Central memory CD8-positive, alpha-beta T cell (primary cell): Measurements from ENCODE around the gene RAB4B.
"Not testable (repeated sequence)": the region's sequence is repeated elsewhere in the genome, so short reads cannot be mapped to it uniquely, and the experiment has no call there.

Experiments used
- ATAC-seq: fragments of 150-1000 bp; cut with Tn5 transposase; replicated peaks from 2 replicates; pipeline ENCODE4 v1.10.0; 2022; ENCODE audit warnings: mild to moderate bottlenecking, moderate FRiP score, moderate number of reproducible peaks; ENCODE audit not compliant: poor library complexity, severe bottlenecking; ENCODE audit errors: extremely low read depth
- DNase-seq, 2 donors: peaks; one replicate each; pipeline ENCODE4 v3.0.0; 2021; ENCODE audit warnings: low spot score in 2 of 2
- H3K27ac Mint-ChIP-seq: one replicate; pipeline ENCODE4 v1.8.0; 2022; ENCODE audit warnings: low read depth, mild to moderate bottlenecking, moderate library complexity, mixed read lengths
- H3K27me3 Mint-ChIP-seq: one replicate; pipeline ENCODE4 v1.8.0; 2022; ENCODE audit warnings: mixed read lengths
- H3K36me3 Mint-ChIP-seq: one replicate; pipeline ENCODE4 v1.8.0; 2022; ENCODE audit warnings: mild to moderate bottlenecking, moderate library complexity, mixed read lengths; ENCODE audit not compliant: insufficient read depth
- H3K4me1 Mint-ChIP-seq: one replicate; pipeline ENCODE4 v1.8.0; 2022; ENCODE audit warnings: mixed read lengths
- H3K4me3 Mint-ChIP-seq: one replicate; pipeline ENCODE4 v1.8.0; 2022; ENCODE audit warnings: mild to moderate bottlenecking, moderate library complexity, mixed read lengths
- H3K9me3 Mint-ChIP-seq: one replicate; pipeline ENCODE4 v1.8.0; 2022; ENCODE audit warnings: mixed read lengths

The RAB4B gene, protein sequence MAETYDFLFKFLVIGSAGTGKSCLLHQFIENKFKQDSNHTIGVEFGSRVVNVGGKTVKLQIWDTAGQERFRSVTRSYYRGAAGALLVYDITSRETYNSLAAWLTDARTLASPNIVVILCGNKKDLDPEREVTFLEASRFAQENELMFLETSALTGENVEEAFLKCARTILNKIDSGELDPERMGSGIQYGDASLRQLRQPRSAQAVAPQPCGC

DNA sequence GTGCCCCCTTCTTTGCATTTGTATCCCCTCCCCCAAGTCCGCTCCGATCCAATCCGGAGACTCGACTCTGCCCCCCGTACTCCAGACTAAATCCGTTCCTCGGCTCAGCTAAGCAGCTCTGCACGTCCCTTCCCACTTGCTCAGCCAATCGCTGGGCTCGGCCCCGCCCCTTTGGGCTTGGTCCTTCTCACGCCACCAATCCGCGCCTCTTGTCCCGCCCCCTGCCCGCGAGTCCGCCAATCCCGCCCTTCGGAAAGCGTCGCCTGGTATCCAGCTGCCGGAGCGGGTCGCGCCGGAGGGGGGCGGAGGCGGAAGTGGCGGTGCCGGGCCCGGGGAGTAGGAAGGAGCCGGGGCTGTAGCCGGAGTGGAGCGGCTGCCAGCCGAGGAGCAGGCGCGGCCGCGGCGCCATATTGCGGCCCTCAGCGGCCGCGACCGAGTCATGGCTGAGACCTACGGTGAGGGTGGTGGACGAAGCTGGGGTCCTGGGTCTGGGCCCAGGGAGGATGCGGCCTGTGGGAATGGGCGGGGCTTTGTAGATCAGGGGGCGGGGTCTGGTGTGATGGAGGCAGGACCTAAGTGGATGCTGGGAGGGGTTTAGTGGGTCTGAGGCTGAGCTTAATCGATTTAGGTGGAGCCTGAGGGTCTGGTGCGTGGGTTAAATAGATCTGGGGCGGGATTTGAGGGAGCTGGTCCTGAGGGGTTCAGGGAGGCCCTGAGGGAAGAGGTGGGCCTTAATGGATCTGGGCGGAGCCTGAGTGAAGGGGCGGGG is at the start of gene RAB4B:
Gene RAB4B (plus strand): TSS at position 311 of the 769 bp plus-strand sequence. CDS start 129 bp downstream, at position 440.
- H3K4me1 Mint-ChIP-seq = peaks cover 41% of the 10 kb centered on the region
- DNase-seq = peak; percentile 99 to 100
- no peaks in the 10 kb centered on the region for H3K9me3 Mint-ChIP-seq
- H3K27ac Mint-ChIP-seq = peak within 1 kb of the TSS; percentile 94
- H3K36me3 Mint-ChIP-seq = peaks cover 24% of the 10 kb centered on the region
- peak within 1 kb of the TSS; percentile 91 for H3K4me3 Mint-ChIP-seq
- ATAC-seq = peak; percentile 83
- H3K27me3 Mint-ChIP-seq = no peaks in the 10 kb centered on the region

DNA sequence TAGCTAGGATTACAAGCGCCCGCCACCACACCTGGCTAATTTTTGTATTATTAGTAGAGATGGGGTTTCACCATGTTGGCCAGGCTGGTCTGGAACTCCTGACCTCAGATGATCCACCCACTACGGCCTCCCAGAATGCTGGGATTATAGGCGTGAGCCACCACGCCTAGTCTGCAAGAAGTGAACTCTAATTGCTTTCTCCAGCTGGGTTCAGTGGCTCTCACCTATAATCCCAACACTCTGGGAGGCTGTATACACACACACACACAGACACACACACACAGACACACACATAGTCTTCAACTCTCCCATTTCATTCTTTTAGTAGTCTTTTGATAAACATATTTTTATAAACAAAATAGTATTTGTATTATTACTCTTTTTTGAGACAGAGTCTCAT is 48.0 kb upstream of the RAB4B start:
- not testable (repeated sequence) for H3K4me1 Mint-ChIP-seq

DNA sequence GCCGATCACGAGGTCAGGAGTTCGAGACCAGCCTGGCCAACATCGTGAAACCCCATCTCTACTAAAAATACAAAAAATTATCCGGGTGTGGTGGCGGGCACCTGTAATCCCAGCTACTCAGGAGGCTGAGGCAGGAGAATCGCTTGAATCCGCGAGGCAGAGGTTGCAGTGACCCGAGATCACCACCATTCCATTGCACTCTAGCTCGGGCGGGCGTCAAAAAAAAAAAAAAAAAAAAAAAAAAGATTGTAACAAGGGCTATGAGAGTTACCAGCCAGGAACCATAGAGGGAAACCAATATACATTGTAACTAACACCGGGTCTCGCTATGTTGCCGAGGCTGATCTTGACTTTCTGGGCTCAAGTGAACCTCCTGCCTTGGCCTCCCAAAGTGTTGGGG is 45.7 kb upstream of the RAB4B start:
- not testable (repeated sequence) for H3K4me1 Mint-ChIP-seq, DNase-seq, H3K4me3 Mint-ChIP-seq, H3K27ac Mint-ChIP-seq, H3K27me3 Mint-ChIP-seq, H3K9me3 Mint-ChIP-seq, ATAC-seq
- peaks cover 39% of the 10 kb centered on the region for H3K36me3 Mint-ChIP-seq

More for the DNA sequence above, 48.0 kb upstream of the RAB4B start:
- not testable (repeated sequence) for H3K27me3 Mint-ChIP-seq, H3K9me3 Mint-ChIP-seq, ATAC-seq, H3K27ac Mint-ChIP-seq, DNase-seq, H3K4me3 Mint-ChIP-seq
- peaks cover 39% of the 10 kb centered on the region for H3K36me3 Mint-ChIP-seq

GRCh38 chr19:40733149-40733548 is 44.9 kb upstream of the RAB4B start:
- H3K4me3 Mint-ChIP-seq = no peak overlapping the region

DNA sequence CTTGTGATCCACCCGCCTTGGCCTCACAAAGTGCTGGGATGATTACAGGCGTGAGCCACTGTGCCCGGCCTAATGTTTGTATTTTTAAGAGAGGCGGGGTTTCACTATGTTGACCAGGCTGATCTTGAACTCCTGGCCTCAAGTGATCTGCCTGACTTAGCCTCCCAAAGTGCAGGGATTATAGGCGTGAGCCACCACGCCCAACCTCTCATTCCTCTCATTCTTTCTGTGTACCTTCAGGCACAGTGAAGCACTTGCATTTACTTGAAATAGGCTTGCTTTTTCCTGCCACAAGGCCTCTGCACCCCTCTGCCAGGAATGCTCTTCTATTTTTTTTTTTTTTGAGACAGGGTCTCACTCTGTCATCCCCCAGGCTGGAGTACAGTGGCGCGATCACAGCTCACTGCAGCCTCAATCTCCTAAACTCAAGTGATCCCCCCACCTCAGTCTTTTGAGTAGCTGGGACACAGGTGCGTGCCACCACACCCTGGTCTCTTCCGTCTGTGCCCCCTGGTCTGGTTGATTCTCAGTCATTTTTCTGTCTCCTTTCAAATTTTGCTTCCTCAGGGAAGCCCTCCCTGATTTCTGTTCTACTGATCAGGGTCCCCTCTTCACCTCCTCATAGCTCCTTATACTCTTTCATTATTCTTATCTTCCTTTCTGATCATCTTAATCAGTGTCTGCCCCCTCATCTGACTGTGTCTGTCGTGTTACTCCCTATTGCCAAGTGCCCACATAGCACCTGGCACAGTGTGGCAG is 42.9 kb upstream of the RAB4B start:
- H3K36me3 Mint-ChIP-seq = peaks cover 40% of the 10 kb centered on the region
- H3K4me3 Mint-ChIP-seq = no peak overlapping the region
- H3K27ac Mint-ChIP-seq = no peak overlapping the region

More at GRCh38 chr19:40733149-40733548, 44.9 kb upstream of the RAB4B start:
- Mint-ChIP-seq H3K4me1 (no peaks in the 10 kb centered on the region), H3K27ac (no peak overlapping the region), H3K36me3 (peaks cover 40% of the 10 kb centered on the region), H3K27me3 (no peaks in the 10 kb centered on the region), H3K9me3 (no peaks in the 10 kb centered on the region)
- DNase-seq (no peak), ATAC-seq (no peak)

DNA sequence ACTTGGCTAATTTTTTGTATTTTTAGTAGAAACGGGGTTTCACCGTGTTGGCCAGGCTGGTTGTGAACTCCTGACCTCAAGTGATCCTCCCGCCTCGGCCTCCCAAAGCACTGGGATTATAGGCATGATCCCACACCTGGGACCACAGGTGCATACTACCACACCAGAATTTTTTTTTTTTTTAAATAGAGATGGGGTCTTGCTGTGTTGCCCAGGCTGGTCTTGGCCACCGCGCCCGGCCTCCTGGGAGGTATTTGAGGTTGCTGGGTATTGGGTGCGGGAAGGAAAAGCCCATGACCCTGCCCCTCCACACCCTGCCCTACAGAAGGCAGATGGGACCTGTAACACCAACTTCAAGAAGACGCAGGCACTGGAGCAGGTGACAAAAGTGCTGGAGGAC is 41.4 kb upstream of the RAB4B start:
- Mint-ChIP-seq H3K9me3 (no peaks in the 10 kb centered on the region), H3K27me3 (no peaks in the 10 kb centered on the region), H3K4me3 (no peak overlapping the region), H3K36me3 (peaks cover 30% of the 10 kb centered on the region), H3K4me1 (no peaks in the 10 kb centered on the region), H3K27ac (no peak overlapping the region)
- ATAC-seq (no peak), DNase-seq (no peak)

More for the DNA sequence above, 42.9 kb upstream of the RAB4B start:
- Mint-ChIP-seq H3K27me3 (no peaks in the 10 kb centered on the region), H3K9me3 (no peaks in the 10 kb centered on the region), H3K4me1 (no peaks in the 10 kb centered on the region)
- DNase-seq = no peak
- no peak for ATAC-seq

- DNase-seq (no peak), ATAC-seq (no peak)
- no peaks in the 10 kb centered on the region for H3K4me1 Mint-ChIP-seq
- no peak overlapping the region for H3K4me3 Mint-ChIP-seq
- no peak overlapping the region for H3K27ac Mint-ChIP-seq
- no peaks in the 10 kb centered on the region for H3K9me3 Mint-ChIP-seq
- H3K36me3 Mint-ChIP-seq = peaks cover 30% of the 10 kb centered on the region
- H3K27me3 Mint-ChIP-seq = no peaks in the 10 kb centered on the region
These were observed 40.9 kb upstream of the RAB4B start for GRCh38 chr19:40737102-40737644.

GRCh38 chr19:40739030-40739839 is 38.8 kb upstream of the RAB4B start:
- DNase-seq = no peak

GRCh38 chr19:40739871-40740703 is 38.0 kb upstream of the RAB4B start:
- no peak overlapping the region for H3K27ac Mint-ChIP-seq
- no peaks in the 10 kb centered on the region for H3K9me3 Mint-ChIP-seq
- H3K36me3 Mint-ChIP-seq = peaks cover 8% of the 10 kb centered on the region
- H3K27me3 Mint-ChIP-seq = no peaks in the 10 kb centered on the region
- H3K4me3 Mint-ChIP-seq = no peak overlapping the region
- no peaks in the 10 kb centered on the region for H3K4me1 Mint-ChIP-seq
- DNase-seq (no peak), ATAC-seq (no peak)

More at GRCh38 chr19:40739030-40739839, 38.8 kb upstream of the RAB4B start:
- Mint-ChIP-seq H3K9me3 (no peaks in the 10 kb centered on the region), H3K27ac (no peak overlapping the region), H3K27me3 (no peaks in the 10 kb centered on the region), H3K4me1 (no peaks in the 10 kb centered on the region), H3K36me3 (peaks cover 15% of the 10 kb centered on the region), H3K4me3 (no peak overlapping the region)
- ATAC-seq = no peak

- Mint-ChIP-seq H3K27ac (no peak overlapping the region), H3K9me3 (no peaks in the 10 kb centered on the region), H3K36me3 (peaks cover 3% of the 10 kb centered on the region), H3K4me1 (no peaks in the 10 kb centered on the region), H3K27me3 (no peaks in the 10 kb centered on the region), H3K4me3 (no peak overlapping the region)
- no peak for DNase-seq
- ATAC-seq = no peak
These were observed 37.3 kb upstream of the RAB4B start for GRCh38 chr19:40740747-40741146.
